NCI-H526 treated with DMSO at 0.1 percent for 48 hours (cell line): Measurements from ENCODE around the gene CNPY4.
A peak's percentile ranks its signal among the peaks of the same experiment; 100 is the strongest.

Experiments
- DNase-seq: peaks from one replicate; lab custom pipeline; 2025; lab: John Stamatoyannopoulos, UW

CNPY4 gene

DNA sequence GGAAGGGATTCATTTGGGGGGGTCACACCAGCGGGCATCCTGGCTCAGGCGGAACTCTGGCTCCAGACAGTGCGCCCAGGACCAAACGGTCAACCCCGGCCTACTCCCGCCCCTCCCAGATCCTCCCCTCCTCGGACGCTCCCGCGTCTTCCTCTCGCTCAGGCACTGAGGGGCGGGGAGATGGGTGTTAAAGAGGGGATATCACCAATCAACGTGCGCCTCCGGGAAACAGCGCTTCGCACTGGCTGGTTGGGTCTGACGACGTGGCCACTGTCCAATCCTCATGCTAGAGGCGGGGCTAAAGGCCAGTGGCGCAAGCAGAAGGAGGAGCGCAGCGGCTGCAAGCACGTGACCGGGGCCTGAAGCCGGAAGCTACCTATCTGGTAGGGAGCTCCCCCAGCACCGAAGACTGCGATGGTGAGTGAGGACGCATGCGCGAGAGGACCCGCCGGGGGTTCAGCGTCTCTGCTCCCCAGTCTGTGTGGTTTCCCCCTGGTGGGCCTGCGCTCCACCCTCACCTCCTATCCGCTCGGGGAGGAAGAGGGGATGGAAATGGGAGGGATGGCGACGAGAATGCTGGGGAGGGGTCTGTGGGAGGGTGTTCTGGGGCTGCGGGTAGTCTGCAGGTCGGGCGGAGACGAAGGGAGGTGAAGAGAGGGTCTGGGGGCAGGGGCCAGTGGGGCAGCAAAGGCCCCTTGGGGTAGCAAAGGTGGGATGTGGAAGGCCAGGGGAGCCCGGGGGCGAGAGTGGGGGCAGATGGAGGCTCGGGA is 29.3 kb downstream of the CNPY4 start, which contains the start of gene LAMTOR4:
LAMTOR4 (plus strand) TSS at position 360 of the 770 bp plus-strand sequence; CDS start at position 415, 55 bp downstream.
- peak; percentile 99 for DNase-seq

GRCh38 chr7:100152404-100152803 is 33.0 kb downstream of the CNPY4 start:
- no peak for DNase-seq

DNA sequence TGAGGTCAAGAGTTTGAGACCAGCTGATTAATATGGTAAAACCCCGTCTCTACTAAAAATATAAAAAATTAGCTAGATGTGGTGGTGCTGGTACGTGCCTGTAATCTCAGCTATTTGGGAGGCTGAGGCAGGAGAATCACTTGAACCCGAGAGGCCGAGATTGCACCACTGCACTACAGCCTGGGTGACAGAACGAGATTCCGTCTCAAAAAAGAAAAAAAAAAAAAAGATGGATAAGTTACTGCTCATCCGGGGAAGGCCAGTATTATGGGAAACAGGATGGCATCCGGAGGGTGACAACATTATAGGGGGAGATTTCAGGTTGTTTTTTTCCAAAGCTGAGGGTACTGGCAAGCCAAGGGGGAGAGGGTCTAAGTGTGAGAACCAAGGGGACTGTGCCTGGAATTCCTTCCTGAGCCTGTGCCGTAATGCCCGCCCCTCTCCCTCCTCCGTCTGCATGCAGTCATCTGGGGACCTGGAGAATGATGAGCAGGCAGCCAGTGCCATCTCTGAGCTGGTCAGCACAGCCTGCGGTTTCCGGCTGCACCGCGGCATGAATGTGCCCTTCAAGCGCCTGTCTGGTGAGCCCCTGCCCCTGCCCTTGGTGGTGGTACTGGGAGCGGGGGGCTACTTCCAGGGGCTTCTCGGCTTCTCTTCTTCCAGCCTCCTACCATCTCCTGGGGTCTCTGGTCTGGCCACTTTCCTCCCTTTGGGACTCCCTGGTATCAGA is 33.7 kb downstream of the CNPY4 start:
- DNase-seq, result no peak

- no peak for DNase-seq
These were observed 34.5 kb downstream of the CNPY4 start for GRCh38 chr7:100153708-100154535.

GRCh38 chr7:100154651-100155491 is 35.4 kb downstream of the CNPY4 start:
- no peak for DNase-seq

DNA sequence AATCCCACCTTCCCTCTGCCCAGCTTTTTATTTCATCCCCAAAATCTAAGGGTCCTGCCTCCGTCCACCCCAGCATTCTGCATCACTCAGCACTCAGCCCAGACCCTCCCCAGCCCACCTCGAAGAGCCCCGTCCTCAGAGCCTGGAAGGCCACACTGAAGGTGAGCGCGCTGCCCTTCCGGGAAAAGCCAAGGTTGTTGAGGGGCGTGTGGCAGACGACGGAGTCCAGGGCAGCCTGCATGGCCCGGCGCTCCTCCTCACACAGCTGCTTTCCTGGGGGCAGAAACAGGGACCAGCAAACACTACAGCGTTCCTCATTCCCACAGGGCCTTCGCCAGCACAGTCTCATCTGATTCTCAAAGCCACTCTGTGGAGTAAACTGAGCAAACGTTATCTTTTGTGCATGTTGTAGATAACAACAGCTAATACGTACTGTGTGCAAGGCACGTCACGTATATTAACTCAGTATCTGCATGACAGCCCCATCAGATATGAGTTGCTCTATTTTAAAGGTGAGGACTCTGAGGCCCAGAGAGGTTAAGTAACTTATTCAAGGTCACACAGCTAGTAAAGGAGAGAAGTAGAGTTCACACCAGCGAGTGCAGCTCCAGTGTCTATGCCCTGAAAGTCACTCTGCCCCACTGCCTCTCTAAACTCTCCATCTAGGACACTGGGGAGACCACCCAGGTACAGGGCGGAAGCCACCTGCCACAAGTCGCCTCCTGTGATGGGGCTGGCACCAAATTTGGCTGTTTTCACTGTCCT is 36.3 kb downstream of the CNPY4 start:
- no peak for DNase-seq

DNA sequence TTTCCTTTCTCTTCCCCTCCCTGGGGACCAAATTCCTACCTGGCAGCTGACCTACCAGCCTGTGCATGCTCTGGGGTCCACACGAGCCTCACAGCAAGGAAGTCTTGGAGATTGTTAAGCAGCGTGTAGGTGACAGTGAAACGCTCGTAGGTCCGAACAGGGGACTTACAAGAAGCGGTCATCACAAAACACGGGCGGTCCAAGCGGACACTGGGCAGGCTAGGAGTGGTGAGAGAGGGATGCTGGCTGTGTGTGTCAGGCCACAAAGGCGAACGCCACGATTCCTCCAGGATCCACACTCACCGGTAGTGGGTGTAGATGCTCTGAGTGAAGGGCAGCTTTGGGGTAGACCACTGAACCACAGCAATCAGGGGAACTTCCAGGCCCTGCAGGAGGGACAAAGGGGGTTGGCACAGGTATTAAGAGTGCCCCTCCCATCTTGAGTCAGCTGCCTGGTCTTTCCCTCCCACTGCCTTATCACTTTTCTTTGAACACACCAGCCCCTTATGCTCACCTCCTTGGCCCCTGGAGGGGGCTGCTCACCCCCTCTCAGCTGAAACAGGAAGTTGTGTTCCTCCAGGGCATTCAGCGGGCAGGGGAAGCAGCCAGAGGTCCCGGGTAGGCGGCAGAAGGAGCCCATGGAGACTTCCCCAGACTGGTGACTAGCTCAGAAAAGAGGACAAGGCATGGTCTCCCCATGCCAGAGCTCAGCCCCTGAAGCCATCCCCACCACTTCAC is 37.1 kb downstream of the CNPY4 start:
- no peak for DNase-seq

- no peak for DNase-seq
These were observed 37.6 kb downstream of the CNPY4 start for GRCh38 chr7:100157069-100157333.

DNA sequence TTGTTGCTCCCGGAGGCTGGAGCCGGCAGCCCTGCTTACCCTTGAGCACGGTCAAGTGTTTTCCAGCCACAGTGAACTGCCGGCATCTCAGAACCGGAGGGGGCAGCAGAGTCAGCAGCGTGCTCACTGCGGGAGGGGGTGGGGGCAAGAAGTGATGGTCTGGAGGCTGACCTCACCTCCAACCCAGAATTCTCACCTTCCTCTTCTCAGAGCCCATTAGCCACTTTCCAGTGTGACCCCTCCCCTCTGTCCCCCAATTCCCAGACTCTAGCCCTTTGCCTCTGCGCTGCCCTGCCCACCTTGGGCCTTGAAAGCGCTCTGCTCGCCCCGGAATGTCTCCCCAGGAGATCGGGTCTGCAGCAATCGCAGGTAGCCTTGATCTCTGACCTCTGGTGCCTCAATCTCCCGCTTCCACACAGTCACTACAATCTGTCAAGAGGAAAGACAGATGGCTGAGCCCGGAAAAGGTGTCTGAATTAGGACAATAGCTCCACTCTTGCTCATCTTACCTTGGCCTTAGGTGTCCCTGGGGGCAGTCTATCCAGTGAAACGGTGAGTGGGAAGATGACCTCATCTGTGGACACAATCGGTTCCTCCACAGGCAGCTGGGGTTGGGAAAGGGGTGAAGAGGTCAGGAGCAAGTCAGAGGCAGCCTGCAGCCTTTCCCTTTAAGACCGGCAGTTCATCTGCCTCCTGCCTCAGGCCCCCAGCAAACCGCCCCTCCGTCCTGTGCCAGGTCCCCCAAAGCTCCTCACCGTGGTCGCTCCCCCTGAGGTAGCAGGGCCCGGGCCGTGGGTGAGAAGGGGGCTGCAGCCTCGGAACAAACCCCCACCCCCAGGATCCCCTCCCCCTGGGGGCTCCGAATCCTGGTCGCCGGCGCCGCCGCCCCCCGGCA is 38.1 kb downstream of the CNPY4 start:
- no peak for DNase-seq

- peak; percentile 85 for DNase-seq
These were observed 39.0 kb downstream of the CNPY4 start, which contains the start of gene TRAPPC14 for GRCh38 chr7:100158229-100159098. Gene TRAPPC14 (minus strand): TSS chr7:100158723. CDS start chr7:100158499, 224 bp downstream.

DNA sequence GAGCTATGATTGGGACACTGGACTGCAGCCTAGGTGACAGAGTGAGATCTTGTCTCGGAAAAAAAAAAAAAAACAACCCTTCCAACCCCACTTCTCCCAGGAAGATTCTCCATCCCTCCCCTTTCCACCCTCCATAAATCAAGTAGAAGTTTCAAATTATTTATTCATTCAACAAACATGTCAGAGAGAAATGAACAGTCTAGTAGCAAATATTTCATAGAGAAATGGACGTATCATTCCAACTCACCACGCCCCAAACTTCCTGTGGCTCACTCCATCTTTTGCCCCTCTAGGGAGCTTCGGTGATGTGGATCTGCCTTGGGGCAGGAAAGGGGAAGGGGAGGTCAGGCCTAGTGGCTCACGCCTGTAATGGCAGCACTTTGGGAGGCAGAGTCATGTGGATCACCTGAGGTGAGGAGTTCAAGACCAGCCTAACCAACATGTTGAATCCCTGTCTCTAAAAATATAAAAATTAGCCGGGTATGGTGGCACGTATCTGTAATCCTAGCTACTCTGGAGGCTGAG is 39.7 kb downstream of the CNPY4 start:
- no peak for DNase-seq

DNA sequence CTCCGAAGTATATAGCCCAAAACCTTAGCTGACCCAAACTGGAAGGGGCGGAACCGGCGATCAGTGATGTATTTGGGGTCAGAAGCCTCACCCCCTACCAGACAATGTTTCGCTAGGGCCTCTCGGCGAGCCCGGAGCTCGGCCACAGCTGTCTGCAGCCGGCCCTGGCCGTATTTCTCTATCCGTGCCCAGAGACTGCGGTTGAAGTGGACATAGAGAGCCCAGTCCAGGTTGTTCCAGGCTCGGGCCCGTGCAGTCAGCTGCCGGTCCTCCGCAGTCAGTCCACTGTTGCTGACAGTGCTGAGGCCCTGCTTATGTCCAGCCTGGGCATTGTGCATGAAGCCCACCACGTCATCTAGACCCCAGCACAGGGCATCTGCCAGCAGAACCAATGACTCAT is 40.6 kb downstream of the CNPY4 start:
- DNase-seq, result no peak

DNA sequence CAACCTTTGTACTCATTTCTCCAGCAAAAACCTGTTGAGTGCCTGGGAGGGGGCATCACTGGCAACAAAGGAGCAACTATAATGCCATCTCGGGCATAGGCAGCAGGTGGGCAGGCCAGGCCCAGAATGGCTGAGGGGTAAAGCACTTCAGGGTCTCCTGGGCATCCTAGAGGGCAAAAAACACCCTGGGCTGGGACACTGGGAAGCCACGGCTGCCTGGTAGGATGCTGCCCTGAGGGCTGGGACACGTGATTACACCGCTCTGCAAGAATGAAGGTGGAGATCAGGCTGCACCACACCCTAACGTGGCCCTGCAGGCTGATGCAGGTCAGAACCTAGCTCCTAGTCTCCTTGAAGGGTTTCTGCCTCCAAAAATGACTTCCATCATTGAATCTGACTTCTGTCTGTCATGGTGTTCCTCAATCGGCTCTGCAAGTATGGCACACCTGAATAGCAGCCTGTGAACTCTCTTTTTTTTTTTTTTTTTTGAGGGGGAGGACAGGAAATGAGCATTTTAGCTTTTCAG is 43.6 kb downstream of the CNPY4 start:
- DNase-seq, result no peak

GRCh38 chr7:100163871-100164270 is 44.4 kb downstream of the CNPY4 start:
- DNase-seq, result no peak

DNA sequence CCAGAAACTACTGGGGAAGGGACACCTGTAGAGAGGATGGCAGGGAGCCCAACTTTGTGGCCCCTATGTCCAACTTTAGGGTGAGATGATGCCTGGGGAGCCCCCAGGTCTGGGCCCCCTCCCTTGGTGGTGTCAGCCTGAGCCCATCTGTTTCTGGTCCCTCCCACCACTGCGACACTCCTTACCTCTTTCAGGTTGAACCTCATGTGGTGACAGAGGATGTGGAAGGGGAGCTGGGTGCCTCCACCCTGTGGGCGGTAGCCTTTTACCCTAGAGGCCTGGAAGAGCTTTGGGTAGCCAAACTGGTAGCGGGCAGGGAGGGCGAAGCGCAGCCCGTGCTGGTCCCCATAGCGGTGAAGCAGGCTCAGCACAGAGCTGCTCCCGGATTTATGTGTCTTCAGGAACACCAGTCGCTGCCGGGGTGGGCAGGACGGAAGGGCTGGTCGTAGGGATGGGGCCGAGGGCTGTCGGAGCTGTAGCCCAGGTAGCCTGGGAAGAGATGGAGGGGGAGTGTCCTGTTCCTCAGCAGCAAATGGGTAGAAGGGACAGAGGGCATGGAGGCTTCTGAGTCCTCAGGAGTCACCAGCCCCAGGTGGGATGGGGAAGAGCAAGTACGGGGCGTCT is 47.0 kb downstream of the CNPY4 start:
- no peak for DNase-seq

DNA sequence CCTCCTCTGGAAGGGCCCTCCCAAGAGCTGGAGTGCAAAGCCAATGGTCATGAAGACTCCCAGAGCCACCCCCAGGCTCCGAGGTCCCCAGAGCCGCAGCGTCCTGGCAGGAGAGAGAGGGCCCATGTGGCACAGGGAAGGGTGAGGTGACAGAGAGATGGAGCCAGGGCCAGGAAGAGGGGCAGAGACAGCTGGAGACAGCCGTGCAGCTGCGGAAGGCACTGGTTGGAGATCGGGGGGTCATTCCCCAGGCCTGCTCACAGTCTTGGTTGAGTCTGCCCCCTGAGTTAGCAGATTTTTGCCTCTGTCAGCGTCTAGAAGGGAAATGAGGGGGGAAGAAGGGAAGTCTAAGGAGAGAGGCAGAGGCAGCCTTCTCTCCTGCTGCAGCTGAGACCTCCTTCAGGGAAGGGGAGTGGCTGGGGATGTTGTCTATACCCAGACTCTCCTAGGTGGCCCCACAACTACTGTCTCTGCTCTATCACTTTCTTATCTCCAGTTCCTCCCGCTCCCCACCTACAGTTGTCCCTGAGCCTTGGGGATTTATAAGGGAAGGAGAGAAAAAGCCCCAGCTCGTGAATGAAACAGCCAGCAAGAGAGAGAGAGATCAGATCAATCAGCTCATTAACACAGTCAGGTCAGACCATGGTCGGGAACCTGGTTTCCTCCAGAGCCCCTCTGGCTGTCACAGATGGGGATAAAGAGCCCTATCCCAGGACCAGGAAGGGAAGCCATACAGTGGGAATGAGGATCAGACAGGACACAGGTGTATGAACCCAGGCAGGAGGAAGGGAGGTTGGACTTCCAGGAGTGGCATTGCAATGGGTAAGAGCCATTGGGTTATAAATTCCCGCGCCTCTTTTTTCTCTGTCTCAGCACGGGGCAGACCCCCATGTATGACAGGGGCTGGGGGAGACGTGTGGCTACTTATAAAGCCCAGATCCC is 47.8 kb downstream of the CNPY4 start:
- DNase-seq, result no peak
